Measurements from ENCODE around the gene MAGEH1.
A peak's percentile ranks its signal among the peaks of the same experiment; 100 is the strongest.
"Not testable (repeated sequence)": the region's sequence is repeated elsewhere in the genome, so short reads cannot be mapped to it uniquely, and the experiment has no call there.

Gene MAGEH1, protein sequence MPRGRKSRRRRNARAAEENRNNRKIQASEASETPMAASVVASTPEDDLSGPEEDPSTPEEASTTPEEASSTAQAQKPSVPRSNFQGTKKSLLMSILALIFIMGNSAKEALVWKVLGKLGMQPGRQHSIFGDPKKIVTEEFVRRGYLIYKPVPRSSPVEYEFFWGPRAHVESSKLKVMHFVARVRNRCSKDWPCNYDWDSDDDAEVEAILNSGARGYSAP

GRCh38 chrX:55451990-55452832 lies at the start of gene MAGEH1:
TSS of gene MAGEH1 (plus strand) at chrX:55452127. CDS start at chrX:55452375, 248 bp downstream.
- peak; percentile 84 for DNase-seq

- peak; percentile 10 for DNase-seq
Observed at GRCh38 chrX:55427079-55427478, 24.8 kb upstream of the MAGEH1 start.

- not testable (repeated sequence) for DNase-seq
Observed at GRCh38 chrX:55443468-55443867, 8.5 kb upstream of the MAGEH1 start.

DNA sequence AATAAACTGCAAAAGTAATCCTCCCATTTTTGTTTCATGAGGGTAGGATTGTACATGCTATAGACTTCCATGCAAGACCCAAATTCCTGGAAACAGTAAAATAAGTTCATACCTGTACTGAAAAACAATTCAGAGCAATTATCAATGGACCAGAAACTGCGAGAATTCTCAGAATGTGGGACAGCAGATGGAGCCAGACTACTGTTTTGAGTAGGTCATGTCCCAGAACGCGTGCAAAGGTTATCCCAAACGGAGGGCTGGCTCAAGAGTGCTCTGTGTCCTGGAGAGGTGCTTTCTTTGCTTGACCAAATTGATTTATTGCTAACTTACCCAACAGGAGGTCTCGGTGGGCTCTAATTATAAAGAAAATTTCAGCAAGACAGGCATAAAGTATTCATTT lies 1.7 kb upstream of the MAGEH1 start:
- DNase-seq, result no peak

DNA sequence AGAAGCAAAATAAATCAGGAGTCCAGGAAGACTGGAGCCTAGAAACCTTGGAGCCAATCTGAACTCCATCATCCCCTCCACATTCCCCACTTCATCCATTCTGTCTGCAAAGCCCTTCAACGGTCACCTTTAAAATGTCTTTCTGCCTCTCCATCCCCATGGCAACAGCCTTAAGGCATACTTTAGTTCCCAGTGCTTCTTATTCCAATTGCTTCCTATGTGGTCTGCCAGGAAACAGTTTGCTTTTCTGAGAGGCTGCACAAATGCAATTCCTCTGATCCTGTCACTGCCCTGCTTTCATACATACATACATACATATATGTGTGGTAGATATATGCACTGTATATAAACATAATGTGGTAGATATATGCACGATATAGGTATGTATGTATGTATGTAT lies 786 bp upstream of the MAGEH1 start:
- no peak for DNase-seq

DNA sequence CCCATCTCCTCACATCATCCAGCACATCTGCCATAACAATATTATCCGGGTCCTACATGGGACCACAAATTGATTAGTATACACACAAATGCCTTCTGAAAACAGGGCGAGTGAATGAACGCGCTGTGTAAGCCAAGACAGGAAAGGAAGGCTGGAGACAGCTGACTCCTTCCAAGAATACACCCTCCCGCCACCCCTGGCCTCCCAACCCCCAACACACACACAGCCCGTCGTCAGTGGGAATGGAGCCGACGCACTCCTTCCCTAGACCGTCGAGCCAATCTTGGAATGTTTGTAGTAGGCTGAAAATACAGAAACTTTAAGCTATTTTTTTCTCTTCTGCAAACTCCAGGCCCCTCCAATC lies 319 bp upstream of the MAGEH1 start:
- DNase-seq, result no peak

GRCh38 chrX:55452833-55453124 lies 852 bp downstream of the MAGEH1 start:
- DNase-seq, result peak; percentile 2

DNA sequence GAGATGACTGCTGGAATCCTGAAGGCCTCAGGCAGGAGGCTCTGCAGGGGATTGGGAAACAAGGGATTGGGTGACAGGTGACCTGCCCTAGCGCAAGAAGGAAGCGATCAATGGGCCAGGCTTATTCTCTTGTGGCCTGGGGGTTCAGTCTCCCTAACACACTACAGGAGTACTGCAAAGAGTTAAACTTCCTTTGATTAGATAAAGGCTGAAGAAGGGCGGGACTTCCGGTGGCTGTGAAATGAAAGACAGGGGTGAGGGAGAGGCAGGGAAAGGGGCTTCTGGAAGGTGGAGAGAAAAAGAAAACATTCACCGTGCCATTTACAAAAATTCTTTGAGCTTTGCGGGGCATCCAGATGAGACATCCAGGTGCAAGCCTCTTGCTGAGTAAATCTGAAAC lies 3.8 kb downstream of the MAGEH1 start:
- DNase-seq, result not testable (repeated sequence)

- not testable (repeated sequence) for DNase-seq
Observed at GRCh38 chrX:55459426-55459825, 7.5 kb downstream of the MAGEH1 start.

DNA sequence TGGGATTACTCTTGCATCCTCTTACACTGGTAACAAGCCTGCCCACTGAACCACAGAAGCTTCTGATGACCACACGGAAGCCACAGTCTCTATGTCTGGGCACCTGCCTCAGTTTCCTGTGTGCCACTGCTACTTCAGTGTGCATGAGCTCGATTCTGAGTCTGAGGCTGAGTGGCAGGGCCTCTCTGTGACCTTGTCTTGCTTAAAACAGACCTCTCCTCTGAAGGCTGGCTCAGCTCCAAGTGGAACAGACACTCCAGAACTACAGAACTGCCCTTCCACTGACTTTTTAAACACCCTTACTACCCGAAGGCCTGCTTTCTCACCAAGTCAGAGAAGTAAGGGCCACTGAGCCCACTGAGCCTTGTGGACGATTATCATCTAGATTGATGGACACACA lies 8.0 kb downstream of the MAGEH1 start:
- DNase-seq, result not testable (repeated sequence)

DNA sequence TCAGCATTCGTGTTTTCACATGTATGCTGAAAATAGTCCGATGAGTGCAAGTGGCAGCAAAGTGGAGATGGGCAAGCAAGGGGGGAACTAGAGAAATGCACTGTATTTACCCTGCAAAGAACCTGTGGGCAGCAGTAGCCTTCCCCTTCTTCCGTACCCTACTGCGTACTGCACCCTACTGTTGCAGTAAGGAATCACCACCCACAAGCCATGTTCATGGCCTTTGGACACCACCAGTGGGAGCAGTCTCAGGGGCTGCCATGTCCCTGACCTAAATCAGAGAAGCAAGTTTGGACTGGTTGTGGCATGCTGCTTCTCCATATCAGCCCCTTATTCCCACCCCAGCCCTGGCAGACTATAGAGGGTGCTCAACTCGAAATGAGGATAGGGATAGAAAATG lies 12.1 kb downstream of the MAGEH1 start:
- DNase-seq, result not testable (repeated sequence)

- not testable (repeated sequence) for DNase-seq
Observed at GRCh38 chrX:55465108-55465507, 13.2 kb downstream of the MAGEH1 start.

DNA sequence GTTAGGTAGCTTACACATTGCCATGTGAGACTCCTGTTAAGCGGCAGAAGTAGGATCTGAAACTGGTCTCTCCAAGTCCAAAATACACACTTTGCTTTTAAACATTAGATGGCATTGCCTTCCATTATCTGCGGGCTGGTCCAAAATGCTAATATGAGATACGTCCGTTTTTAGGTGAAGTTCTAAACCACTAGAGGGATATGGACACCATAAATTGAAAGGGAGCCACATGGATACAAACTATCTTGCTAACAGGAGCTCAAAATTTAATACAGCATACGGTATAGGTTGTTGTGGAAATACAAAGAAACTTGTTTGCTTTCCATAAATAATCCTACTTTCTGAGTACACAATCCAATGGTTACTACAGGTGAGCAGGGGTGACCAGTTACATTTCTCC lies 13.9 kb downstream of the MAGEH1 start:
- DNase-seq, result not testable (repeated sequence)

DNA sequence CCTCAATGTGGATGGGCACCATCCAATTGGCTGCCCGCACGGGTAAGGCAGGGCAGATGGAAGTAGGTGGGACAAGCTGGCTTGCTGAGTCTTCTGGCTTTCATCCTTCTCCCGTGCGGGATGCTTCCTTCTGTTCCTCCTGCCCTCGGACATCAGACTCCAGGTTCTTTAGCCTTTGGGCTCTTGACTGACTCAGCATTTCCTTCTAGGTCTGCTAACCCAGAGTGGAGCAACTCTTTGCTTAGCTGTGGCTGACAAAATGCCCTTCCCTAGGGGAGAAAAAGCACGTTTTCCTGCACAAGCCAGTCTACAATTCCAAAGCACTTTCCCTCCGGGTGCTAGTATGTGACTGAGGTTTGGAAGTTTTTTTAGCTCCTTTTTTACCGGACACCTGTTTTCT lies 28.0 kb downstream of the MAGEH1 start:
- DNase-seq, result not testable (repeated sequence)

- DNase-seq, result peak; percentile 0
Observed at GRCh38 chrX:55480390-55481062, 28.6 kb downstream of the MAGEH1 start.

DNA sequence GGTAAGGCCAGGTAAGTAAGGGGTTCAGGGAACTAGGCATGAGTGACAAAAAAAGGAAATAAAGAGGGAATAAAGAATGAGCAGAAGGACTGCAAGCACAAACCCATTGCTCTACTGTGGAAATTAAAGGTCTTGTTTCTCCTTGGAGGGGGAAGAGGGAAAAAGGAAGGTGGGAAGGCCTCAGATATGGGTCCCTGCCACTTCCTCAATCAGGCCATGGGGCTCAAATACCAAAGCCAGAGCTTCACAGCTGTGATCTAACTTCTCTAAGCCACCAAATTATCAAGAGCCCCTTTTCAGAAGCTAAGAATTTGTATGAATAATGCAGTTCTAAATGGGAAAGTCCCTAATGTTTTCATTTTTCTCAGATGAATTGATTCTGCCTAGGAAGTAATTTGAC lies 33.0 kb downstream of the MAGEH1 start:
- no peak for DNase-seq

DNA sequence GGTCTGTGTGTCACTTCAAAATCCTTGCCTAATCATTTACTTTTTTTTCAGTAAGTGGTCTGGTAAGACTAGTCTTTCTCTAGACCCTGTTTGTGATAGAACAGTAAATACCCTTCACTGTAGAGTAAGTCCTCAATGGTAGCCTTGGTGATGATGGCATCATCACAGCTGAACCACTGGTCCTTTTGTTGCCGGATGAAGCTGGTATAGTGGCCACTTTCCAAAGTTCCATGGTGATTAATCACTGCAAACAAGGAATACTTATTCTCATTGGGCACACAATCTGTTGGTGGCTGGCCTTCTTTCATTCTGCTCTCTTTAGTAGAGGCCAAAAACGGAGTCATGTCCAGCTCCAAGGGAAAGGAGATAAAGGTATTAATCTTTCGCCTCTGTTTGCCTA lies 34.8 kb downstream of the MAGEH1 start:
- DNase-seq, result no peak

GRCh38 chrX:55487143-55487542 lies 35.2 kb downstream of the MAGEH1 start:
- no peak for DNase-seq

- DNase-seq, result no peak
Observed at GRCh38 chrX:55488006-55488592, 36.2 kb downstream of the MAGEH1 start.

- peak; percentile 74 for DNase-seq
Observed at GRCh38 chrX:55488593-55489313, 36.8 kb downstream of the MAGEH1 start.

DNA sequence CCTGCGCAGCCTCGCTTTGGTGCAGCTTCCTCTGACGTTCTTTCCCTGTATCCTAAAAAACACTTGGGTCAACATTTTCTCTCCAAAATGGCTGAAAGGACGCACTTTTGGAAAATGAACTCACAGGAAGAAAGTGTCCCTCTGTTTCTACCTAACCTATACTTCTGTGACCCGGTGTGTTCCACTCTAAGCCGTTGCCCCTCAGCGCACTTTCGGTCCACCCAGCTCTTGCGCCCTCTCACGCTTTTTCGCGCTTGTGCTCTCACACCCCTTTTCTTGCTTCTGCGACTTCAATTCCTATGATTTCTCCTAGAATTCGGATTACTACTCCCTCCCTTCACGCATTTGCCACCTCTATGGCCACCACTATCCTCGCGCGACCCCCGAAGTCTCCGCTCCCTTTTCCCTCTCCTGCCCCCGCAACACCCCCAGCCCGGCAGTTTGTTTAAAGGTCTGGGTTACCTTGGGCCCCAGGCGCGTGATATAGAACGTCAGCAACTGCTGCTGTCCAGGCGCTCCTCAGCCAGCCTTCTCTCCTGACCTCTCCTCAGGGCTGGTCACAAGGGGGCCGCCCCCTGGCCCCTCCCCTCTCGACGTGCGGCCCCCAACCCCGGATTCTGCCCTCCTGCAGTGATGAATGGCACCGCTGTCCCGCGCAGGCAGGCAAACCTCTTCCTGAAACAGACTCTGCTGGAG lies 37.5 kb downstream of the MAGEH1 start, which contains the start of gene USP51:
Gene USP51 (minus strand): TSS at position 535 of the 696 bp plus-strand sequence. CDS start 909 bp downstream, outside the sequence.
- DNase-seq, result peak; percentile 49

DNA sequence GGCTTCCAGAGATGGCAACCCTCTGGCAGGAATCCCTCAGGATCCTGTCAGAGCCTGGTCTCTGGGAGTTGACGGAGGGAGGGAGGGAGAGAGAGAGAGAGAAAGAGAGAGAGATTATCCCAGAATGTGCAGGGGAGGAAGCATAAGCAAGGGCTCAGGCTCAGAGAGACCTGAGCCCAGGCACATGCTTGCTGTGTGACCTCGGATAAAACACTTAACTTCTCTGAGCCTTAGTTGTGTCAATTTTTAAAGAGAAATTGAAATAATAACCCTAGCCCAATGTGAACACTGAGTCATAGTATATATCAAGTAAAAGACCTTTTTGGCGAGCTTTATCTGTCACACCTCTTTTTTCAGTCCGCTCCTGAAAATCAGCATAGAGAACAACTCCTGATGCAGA lies 38.2 kb downstream of the MAGEH1 start:
- no peak for DNase-seq

Measured in CD4-positive, alpha-beta T cell treated with Interleukin-6 for 4 hours (primary cell).